Cardiac fibroblast (primary cell): ENCODE data around the gene SGO2.
"Not testable (repeated sequence)": the region's sequence is repeated elsewhere in the genome, so short reads cannot be mapped to it uniquely, and the experiment has no call there.

ENCODE experiments used
- DNase-seq, 2 donors: peaks; one replicate each; pipeline versions ENCODE4 v3.0.0 to v3.0.0-alpha.2; 2010; ENCODE audit warnings: low read depth in 2 of 2
- H3K4me3 ChIP-seq, 2 donors: replicated peaks in 1 of 2; 1 replicate in 1 of 2; 2 replicates in 1 of 2; pipeline ENCODE4 v1.5.1; 2011; ENCODE audit warnings: low read depth in 2 of 2, low read length in 2 of 2, mild to moderate bottlenecking in 2 of 2, moderate library complexity in 1 of 2
- TF ChIP-seq, protein P1 (sequence below): IDR thresholded peaks from one replicate; pipeline ENCODE4 v1.5.1; 2011; ENCODE audit warnings: low read depth, mild to moderate bottlenecking, low read length, inconsistent platforms

Gene SGO2

DNA sequence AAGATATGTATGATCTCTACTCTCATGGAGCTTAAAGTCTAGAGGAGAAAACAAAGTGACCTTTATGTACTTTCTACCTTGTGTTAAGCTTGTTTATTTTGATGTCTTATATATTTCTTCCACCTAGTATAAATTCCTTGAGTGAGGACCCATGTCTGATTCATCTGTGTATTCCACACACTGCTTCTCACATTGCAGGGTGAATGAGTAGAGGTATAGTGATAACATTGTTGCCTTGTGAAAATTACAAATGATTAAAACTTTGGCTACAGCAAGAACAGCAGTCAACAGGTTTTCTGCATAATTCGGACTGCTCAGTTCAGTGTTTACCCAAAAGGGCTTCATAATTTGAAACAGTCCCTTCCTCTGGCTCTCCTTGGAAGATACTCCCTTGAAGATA, 96.1 kb downstream of the SGO2 start:
- no peak for DNase-seq
- H3K4me3 ChIP-seq: no peak overlapping the region
- TF ChIP-seq, protein P1, sequence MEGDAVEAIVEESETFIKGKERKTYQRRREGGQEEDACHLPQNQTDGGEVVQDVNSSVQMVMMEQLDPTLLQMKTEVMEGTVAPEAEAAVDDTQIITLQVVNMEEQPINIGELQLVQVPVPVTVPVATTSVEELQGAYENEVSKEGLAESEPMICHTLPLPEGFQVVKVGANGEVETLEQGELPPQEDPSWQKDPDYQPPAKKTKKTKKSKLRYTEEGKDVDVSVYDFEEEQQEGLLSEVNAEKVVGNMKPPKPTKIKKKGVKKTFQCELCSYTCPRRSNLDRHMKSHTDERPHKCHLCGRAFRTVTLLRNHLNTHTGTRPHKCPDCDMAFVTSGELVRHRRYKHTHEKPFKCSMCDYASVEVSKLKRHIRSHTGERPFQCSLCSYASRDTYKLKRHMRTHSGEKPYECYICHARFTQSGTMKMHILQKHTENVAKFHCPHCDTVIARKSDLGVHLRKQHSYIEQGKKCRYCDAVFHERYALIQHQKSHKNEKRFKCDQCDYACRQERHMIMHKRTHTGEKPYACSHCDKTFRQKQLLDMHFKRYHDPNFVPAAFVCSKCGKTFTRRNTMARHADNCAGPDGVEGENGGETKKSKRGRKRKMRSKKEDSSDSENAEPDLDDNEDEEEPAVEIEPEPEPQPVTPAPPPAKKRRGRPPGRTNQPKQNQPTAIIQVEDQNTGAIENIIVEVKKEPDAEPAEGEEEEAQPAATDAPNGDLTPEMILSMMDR: no peak

DNA sequence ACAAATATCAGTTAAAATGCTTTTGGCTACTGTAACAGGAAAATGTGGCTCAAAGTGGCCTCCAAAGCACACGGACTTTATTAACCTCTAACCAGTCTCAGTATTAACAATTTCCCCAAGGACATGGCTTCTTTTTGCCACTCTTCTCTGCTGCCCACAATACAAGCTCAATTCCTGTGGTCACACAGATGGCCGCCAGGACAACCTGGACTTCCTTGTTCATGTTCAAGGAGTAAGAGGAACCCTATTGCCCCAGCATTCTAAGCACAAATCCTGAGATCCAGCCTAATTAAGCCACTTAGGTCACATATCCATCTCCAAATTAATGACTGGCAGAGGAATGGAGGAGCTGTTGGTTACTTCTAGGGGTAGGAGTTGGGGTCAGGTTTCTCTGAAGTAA, 98.0 kb downstream of the SGO2 start:
- TF ChIP-seq, protein P1: no peak
- H3K4me3 ChIP-seq: no peak overlapping the region
- DNase-seq: no peak

DNA sequence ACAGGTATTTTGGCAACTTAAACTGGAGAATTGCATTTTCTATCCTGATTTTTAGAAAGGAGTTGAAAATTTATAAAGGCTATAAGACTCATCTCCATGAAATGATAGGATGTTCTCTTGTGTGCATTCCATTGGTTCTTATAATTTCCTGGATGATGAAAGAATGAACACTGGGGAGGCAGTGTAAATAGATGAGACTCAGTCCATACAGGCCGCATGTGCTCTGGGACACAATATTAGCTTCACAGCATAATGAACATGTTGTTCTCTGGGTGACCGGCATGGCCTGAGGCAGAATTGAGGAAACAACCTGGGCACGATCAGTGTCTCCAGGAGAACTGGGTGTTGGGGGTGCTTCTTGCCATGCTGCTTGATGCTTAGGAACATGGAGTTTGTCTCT, 98.7 kb downstream of the SGO2 start:
- TF ChIP-seq, protein P1: no peak
- no peak overlapping the region for H3K4me3 ChIP-seq
- peak; percentile 48 to 95 for DNase-seq

DNA sequence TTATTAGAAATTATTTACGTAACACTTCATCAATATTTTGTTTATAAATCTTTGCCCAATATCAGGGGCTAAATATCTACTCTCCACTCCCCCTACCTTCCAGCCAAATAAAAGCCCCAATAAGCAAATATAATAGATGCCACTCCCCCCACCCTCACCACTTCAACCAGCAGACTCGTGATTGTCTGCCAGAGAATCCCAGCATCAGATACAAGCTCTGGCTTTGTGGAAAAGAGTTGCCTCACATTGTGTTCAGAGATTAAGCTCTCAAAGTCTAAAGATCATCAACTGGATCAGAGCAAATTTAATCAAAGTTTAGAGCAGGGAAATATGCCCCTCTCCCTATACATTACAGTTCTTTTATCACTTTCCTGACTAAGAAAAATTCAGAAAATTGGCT, 99.3 kb downstream of the SGO2 start:
- DNase-seq: no peak
- TF ChIP-seq, protein P1: no peak
- no peak overlapping the region for H3K4me3 ChIP-seq

DNA sequence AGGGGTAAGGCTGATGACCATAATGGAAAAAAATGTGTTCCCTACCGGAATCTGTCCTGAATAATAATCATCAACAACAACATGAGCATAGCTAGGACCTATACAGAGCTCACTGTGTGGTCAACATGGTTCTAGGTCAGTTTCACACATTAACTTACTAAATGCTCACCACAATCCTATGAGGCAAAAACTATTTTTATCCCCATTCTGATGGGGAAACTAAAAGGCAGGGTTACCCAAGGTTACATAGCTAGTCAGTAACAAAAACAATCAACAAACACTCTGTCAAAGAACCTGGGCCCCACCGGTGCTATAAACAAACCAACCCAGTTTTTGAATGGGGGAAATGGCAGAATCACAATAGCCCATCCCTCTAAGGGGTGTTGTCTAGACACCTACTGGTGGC, 100.0 kb downstream of the SGO2 start:
- H3K4me3 ChIP-seq: no peak overlapping the region
- peak; percentile 39 to 82 for DNase-seq
- TF ChIP-seq, protein P1: no peak

DNA sequence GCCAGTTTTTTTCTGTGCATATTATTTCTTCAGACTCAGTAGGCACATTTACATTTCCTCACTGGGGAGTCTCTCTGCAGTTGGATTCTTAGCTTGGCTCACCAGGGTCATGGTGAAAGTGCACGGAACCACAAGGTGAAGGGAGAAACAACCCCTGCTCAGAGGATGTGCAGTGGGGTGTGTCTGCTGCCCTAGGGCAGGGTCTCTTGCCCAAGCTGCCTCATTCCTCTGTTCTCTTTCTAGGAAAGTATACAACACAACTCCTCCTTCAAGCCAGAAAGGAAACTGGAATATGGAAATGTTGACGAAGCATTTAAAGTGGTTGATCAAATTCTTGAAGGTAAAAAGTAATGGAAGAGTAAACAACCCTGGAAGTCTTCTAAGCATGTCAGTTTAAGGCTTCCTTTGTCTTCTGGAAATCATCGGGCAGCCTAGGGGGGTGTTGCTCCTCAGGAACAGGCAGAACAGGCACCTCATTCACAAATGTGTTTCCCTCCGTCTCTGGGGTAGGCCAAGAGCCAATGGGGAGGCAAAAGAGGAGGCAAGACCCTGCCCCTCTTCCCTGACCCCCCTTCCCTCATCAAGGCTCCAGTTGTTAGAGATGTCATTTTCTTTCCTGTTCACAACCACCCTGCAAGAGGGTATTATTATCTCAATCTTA, 101.2 kb downstream of the SGO2 start:
- TF ChIP-seq, protein P1: no peak
- DNase-seq: no peak
- H3K4me3 ChIP-seq: no peak overlapping the region

DNA sequence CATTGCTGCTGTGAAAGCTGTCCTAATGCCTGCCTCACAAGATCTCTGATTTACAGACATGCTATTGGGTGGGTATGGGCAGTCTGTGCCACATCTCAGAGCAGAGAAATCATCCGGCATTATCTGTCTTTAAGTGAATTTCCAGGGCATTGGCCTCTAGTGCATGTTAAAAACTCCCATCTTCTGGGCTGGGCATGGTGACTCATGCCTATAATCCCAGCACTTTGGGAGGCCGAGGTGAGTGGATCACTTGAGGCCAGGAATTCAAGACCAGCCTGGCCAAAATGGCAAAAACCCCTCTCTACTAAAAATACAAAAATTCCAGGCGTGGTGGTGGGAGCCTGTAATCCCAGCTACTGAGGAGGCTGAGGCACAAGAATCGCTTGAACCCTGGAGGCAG, 102.5 kb downstream of the SGO2 start:
- H3K4me3 ChIP-seq: not testable (repeated sequence)
- DNase-seq: peak in 1 of 2 donors; percentile 30
